Thymus (tissue), 11 donors: ENCODE measurements around the gene DPY19L3. TPM values are rescaled to one million over a fixed set of nuclear protein-coding genes. Genes with fewer than 3 reads are reported as not detected.

ENCODE experiments used
- DNase-seq, 9 donors: peaks; one replicate each; pipeline ENCODE4 v3.0.0-alpha.2; 2013; ENCODE audit warnings: low spot score in 9 of 9, low read depth in 6 of 9, missing footprints in 1 of 9
- H3K27ac ChIP-seq, 2 donors: one replicate each; pipeline ENCODE4 v1.5.1; 2013; ENCODE audit warnings: control low read depth in 1 of 2, low read depth in 1 of 2, low read length in 1 of 2, mild to moderate bottlenecking in 1 of 2, moderate library complexity in 1 of 2
- H3K27me3 ChIP-seq, 2 donors: one replicate each; pipeline ENCODE4 v1.5.1; 2013; ENCODE audit warnings: low read length in 1 of 2; ENCODE audit not compliant: control insufficient read depth in 2 of 2, insufficient read depth in 1 of 2
- H3K36me3 ChIP-seq, 2 donors: one replicate each; pipeline ENCODE4 v1.5.1; 2013; ENCODE audit warnings: low read length in 1 of 2, mild to moderate bottlenecking in 1 of 2, moderate library complexity in 1 of 2; ENCODE audit not compliant: control insufficient read depth in 2 of 2, insufficient read depth in 2 of 2
- H3K4me1 ChIP-seq, 2 donors: one replicate each; pipeline ENCODE4 v1.5.1; 2013; ENCODE audit warnings: low read length in 2 of 2; ENCODE audit not compliant: control insufficient read depth in 2 of 2, insufficient read depth in 2 of 2
- H3K4me3 ChIP-seq, 2 donors: one replicate each; pipeline ENCODE4 v1.5.1; 2013; ENCODE audit warnings: low read length in 2 of 2, control low read depth in 1 of 2, mild to moderate bottlenecking in 1 of 2
- H3K9me3 ChIP-seq, 2 donors: one replicate each; pipeline ENCODE4 v1.5.1; 2013; ENCODE audit warnings: low read length in 1 of 2, mild to moderate bottlenecking in 1 of 2; ENCODE audit not compliant: control insufficient read depth in 2 of 2, insufficient read depth in 1 of 2
- WGBS: extraction: QIAGEN DNeasy Blood & Tissue Kit; methylation state at CpG from one replicate; pipeline ENCODE4 v1.1.7; 2013; 5-methylcytosine and 5-hydroxymethylcytosine counted together
- polyA plus RNA-seq: library from polyadenylated mRNA; stranded (reverse); fragments of 200-250 nt; gene quantifications from one replicate; pipeline ENCODE4 v1.2.3, GENCODE V29; 2013
- total RNA-seq: library from RNA; stranded (reverse); fragments of 120-200 nt; gene quantifications from one replicate; pipeline ENCODE4 v1.2.4, GENCODE V29; 2013
- donor health status: healthy.

The DPY19L3 gene
- total and polyA plus RNA-seq, 2 donors = 7.8 to 11.9 TPM

GRCh38 chr19:32404933-32405430 is 588 bp upstream of the DPY19L3 start:
- Histone ChIP-seq H3K36me3 (peaks cover 5 to 6% of the 10 kb centered on the region in 2 donors), H3K4me1 (peaks cover 5 to 12% of the 10 kb centered on the region in 2 donors), H3K27me3 (no peaks in the 10 kb centered on the region), H3K27ac (peak overlapping the region; percentile 80 to 92), H3K9me3 (no peaks in the 10 kb centered on the region), H3K4me3 (peak overlapping the region; percentile 74 to 93)
- WGBS = 2% methylated on average over 36 of the region's 36 CpGs
- peak in 4 of 9 donors; percentile 10 to 24 (median 19) for DNase-seq

- Histone ChIP-seq H3K36me3 (peaks cover 8 to 10% of the 10 kb centered on the region in 2 donors), H3K27me3 (no peaks in the 10 kb centered on the region), H3K4me3 (peak overlapping the region; percentile 74 to 93), H3K27ac (peak overlapping the region in 1 of 2 donors; percentile 92), H3K4me1 (peaks cover 5 to 12% of the 10 kb centered on the region in 2 donors), H3K9me3 (no peaks in the 10 kb centered on the region)
- 15% methylated on average over 33 of the region's 33 CpGs for WGBS
- DNase-seq = no peak
Observed at GRCh38 chr19:32406161-32407003, 812 bp downstream of the DPY19L3 start.

GRCh38 chr19:32407004-32407992 is 1.7 kb downstream of the DPY19L3 start:
- no peak overlapping the region for H3K4me3 ChIP-seq
- H3K36me3 ChIP-seq = peaks cover 12 to 16% of the 10 kb centered on the region in 2 donors
- no peaks in the 10 kb centered on the region for H3K9me3 ChIP-seq
- H3K27ac ChIP-seq = no peak overlapping the region
- H3K27me3 ChIP-seq = no peaks in the 10 kb centered on the region
- 95% methylated on average over 19 of the region's 19 CpGs for WGBS
- H3K4me1 ChIP-seq = peaks cover 5 to 12% of the 10 kb centered on the region in 2 donors
- no peak for DNase-seq

- peaks cover 6 to 23% of the 10 kb centered on the region in 2 donors for H3K36me3 ChIP-seq
- no peak for DNase-seq
- H3K4me1 ChIP-seq = no peaks in the 10 kb centered on the region
- H3K4me3 ChIP-seq = no peak overlapping the region
- WGBS = 96% methylated on average over 5 of the region's 5 CpGs
- no peak overlapping the region for H3K27ac ChIP-seq
- H3K27me3 ChIP-seq = no peaks in the 10 kb centered on the region
- no peaks in the 10 kb centered on the region for H3K9me3 ChIP-seq
Observed at GRCh38 chr19:32415246-32415645, 9.7 kb downstream of the DPY19L3 start.

- peaks cover 6 to 23% of the 10 kb centered on the region in 2 donors for H3K36me3 ChIP-seq
- H3K27me3 ChIP-seq = no peaks in the 10 kb centered on the region
- H3K4me3 ChIP-seq = no peak overlapping the region
- no peaks in the 10 kb centered on the region for H3K4me1 ChIP-seq
- 98% methylated on average over 5 of the region's 5 CpGs for WGBS
- DNase-seq = no peak
- no peak overlapping the region for H3K27ac ChIP-seq
- H3K9me3 ChIP-seq = no peaks in the 10 kb centered on the region
Observed at GRCh38 chr19:32415669-32416068, 10.1 kb downstream of the DPY19L3 start.

GRCh38 chr19:32416749-32417456 is 11.3 kb downstream of the DPY19L3 start:
- 96% methylated on average over 8 of the region's 8 CpGs for WGBS
- peaks cover 1 to 12% of the 10 kb centered on the region in 2 donors for H3K36me3 ChIP-seq
- H3K27ac ChIP-seq = no peak overlapping the region
- no peaks in the 10 kb centered on the region for H3K27me3 ChIP-seq
- no peak overlapping the region for H3K4me3 ChIP-seq
- peaks cover under 1 to 5% of the 10 kb centered on the region in 2 donors for H3K4me1 ChIP-seq
- H3K9me3 ChIP-seq = no peaks in the 10 kb centered on the region
- no peak for DNase-seq

- no peak for DNase-seq
- Histone ChIP-seq H3K9me3 (no peaks in the 10 kb centered on the region), H3K4me3 (no peak overlapping the region), H3K36me3 (peaks cover 0 to 12% of the 10 kb centered on the region in 2 donors), H3K27me3 (no peaks in the 10 kb centered on the region), H3K4me1 (peaks cover 4 to 6% of the 10 kb centered on the region in 2 donors), H3K27ac (no peak overlapping the region)
- WGBS = 97% methylated on average over 3 of the region's 3 CpGs
Observed at GRCh38 chr19:32418155-32418554, 12.6 kb downstream of the DPY19L3 start.

- peak overlapping the region; percentile 36 to 43 for H3K27ac ChIP-seq
- WGBS = 63% methylated on average over 7 of the region's 7 CpGs
- no peaks in the 10 kb centered on the region for H3K27me3 ChIP-seq
- DNase-seq = peak in 2 of 9 donors; percentile 9 to 29
- H3K4me3 ChIP-seq = no peak overlapping the region
- no peaks in the 10 kb centered on the region for H3K9me3 ChIP-seq
- H3K4me1 ChIP-seq = peaks cover 4 to 6% of the 10 kb centered on the region in 2 donors
- H3K36me3 ChIP-seq = no peaks in the 10 kb centered on the region
Observed at GRCh38 chr19:32421589-32422361, 16.2 kb downstream of the DPY19L3 start.
